Skeletal muscle tissue (tissue), 4 donors: ENCODE measurements around the gene ALS2CL. TPM values are rescaled to one million over a fixed set of nuclear protein-coding genes. Genes with fewer than 3 reads are reported as not detected.

Source experiments
- H3K27ac ChIP-seq: one replicate; pipeline ENCODE4 v1.7.0; 2013; ENCODE audit warnings: mild to moderate bottlenecking, low read depth, low read length, inconsistent platforms
- H3K27me3 ChIP-seq, 3 donors: one replicate each; pipeline ENCODE4 v1.7.0; 2013; ENCODE audit warnings: low read length in 3 of 3; ENCODE audit not compliant: control insufficient read depth in 3 of 3, insufficient read depth in 3 of 3
- H3K36me3 ChIP-seq, 3 donors: one replicate each; pipeline ENCODE4 v1.7.0; 2013; ENCODE audit warnings: low read length in 3 of 3; ENCODE audit not compliant: control insufficient read depth in 3 of 3, insufficient read depth in 3 of 3
- H3K4me1 ChIP-seq, 3 donors: one replicate each; pipeline ENCODE4 v1.7.0; 2013; ENCODE audit warnings: low read length in 3 of 3, mild to moderate bottlenecking in 3 of 3; ENCODE audit not compliant: control insufficient read depth in 3 of 3, insufficient read depth in 3 of 3
- H3K4me3 ChIP-seq, 3 donors: one replicate each; pipeline ENCODE4 v1.7.0; 2013; ENCODE audit warnings: low read length in 3 of 3
- H3K9ac ChIP-seq, 3 donors: one replicate each; pipeline ENCODE4 v1.7.0; 2013; ENCODE audit warnings: low read length in 3 of 3, mild to moderate bottlenecking in 3 of 3, moderate library complexity in 2 of 3, low read depth in 1 of 3
- H3K9me3 ChIP-seq, 3 donors: one replicate each; pipeline ENCODE4 v1.7.0; 2013; ENCODE audit warnings: low read length in 3 of 3; ENCODE audit not compliant: control insufficient read depth in 3 of 3
- total RNA-seq: library from RNA; depleted of rRNA; stranded (reverse); fragments of >200 nt; gene quantifications from one replicate; pipeline ENCODE4 v1.2.3, GENCODE V29; 2014
- donor health status: Osteomylitis.

The ALS2CL gene
- total RNA-seq, 1 donor from 2014 or later, result 5.2 TPM

GRCh38 chr3:46693892-46694226, 380 bp upstream of the ALS2CL start:
- H3K27me3 ChIP-seq, result no peaks in the 10 kb centered on the region
- peaks cover 70 to 73% (median 71%) of the 10 kb centered on the region in 3 donors for H3K4me1 ChIP-seq
- H3K27ac ChIP-seq, result peak overlapping the region; percentile 80
- H3K4me3 ChIP-seq, result peak overlapping the region; percentile 60 to 68 (median 61)
- peak overlapping the region; percentile 68 to 87 (median 74) for H3K9ac ChIP-seq
- peaks cover 0 to 3% (median 0%) of the 10 kb centered on the region in 3 donors for H3K9me3 ChIP-seq
- H3K36me3 ChIP-seq, result no peaks in the 10 kb centered on the region

GRCh38 chr3:46692566-46692990, 901 bp downstream of the ALS2CL start:
- Histone ChIP-seq H3K4me3 (peak overlapping the region; percentile 80 to 92 (median 89)), H3K9me3 (peaks cover 0 to 3% (median 0%) of the 10 kb centered on the region in 3 donors), H3K27me3 (no peaks in the 10 kb centered on the region), H3K4me1 (peaks cover 70 to 72% (median 70%) of the 10 kb centered on the region in 3 donors), H3K36me3 (peaks cover 8 to 12% (median 8%) of the 10 kb centered on the region in 3 donors), H3K9ac (peak overlapping the region; percentile 81 to 91 (median 81)), H3K27ac (peak overlapping the region; percentile 79)

GRCh38 chr3:46690798-46691197, 2.7 kb downstream of the ALS2CL start:
- Histone ChIP-seq H3K9me3 (peaks cover 0 to under 1% (median 0%) of the 10 kb centered on the region in 3 donors), H3K4me3 (peak overlapping the region in 1 of 3 donors; percentile 35), H3K36me3 (peaks cover 10 to 25% (median 21%) of the 10 kb centered on the region in 3 donors), H3K9ac (peak overlapping the region in 1 of 3 donors; percentile 3), H3K4me1 (peaks cover 52 to 54% (median 52%) of the 10 kb centered on the region in 3 donors), H3K27me3 (no peaks in the 10 kb centered on the region), H3K27ac (no peak overlapping the region)

- H3K27ac ChIP-seq, result no peak overlapping the region
- H3K4me3 ChIP-seq, result no peak overlapping the region
- H3K9ac ChIP-seq, result no peak overlapping the region
- H3K27me3 ChIP-seq, result no peaks in the 10 kb centered on the region
- peaks cover 5 to 10% (median 9%) of the 10 kb centered on the region in 3 donors for H3K4me1 ChIP-seq
- H3K36me3 ChIP-seq, result peaks cover 34 to 60% (median 53%) of the 10 kb centered on the region in 3 donors
- no peaks in the 10 kb centered on the region for H3K9me3 ChIP-seq
Observed at GRCh38 chr3:46685446-46685845, 8.0 kb downstream of the ALS2CL start.

- H3K36me3 ChIP-seq, result peaks cover 34 to 65% (median 57%) of the 10 kb centered on the region in 3 donors
- H3K4me1 ChIP-seq, result peaks cover 2 to 8% (median 4%) of the 10 kb centered on the region in 3 donors
- H3K9me3 ChIP-seq, result no peaks in the 10 kb centered on the region
- no peak overlapping the region for H3K4me3 ChIP-seq
- H3K9ac ChIP-seq, result no peak overlapping the region
- no peaks in the 10 kb centered on the region for H3K27me3 ChIP-seq
- H3K27ac ChIP-seq, result no peak overlapping the region
Observed at GRCh38 chr3:46684891-46685290, 8.6 kb downstream of the ALS2CL start.

- Histone ChIP-seq H3K27me3 (no peaks in the 10 kb centered on the region), H3K9ac (no peak overlapping the region), H3K4me3 (no peak overlapping the region), H3K9me3 (no peaks in the 10 kb centered on the region), H3K4me1 (no peaks in the 10 kb centered on the region), H3K36me3 (peaks cover 32 to 65% (median 54%) of the 10 kb centered on the region in 3 donors), H3K27ac (no peak overlapping the region)
Observed at GRCh38 chr3:46682974-46683373, 10.5 kb downstream of the ALS2CL start.

- H3K4me1 ChIP-seq, result peaks cover 0 to 4% (median 0%) of the 10 kb centered on the region in 3 donors
- no peaks in the 10 kb centered on the region for H3K9me3 ChIP-seq
- H3K27ac ChIP-seq, result no peak overlapping the region
- H3K9ac ChIP-seq, result no peak overlapping the region
- H3K27me3 ChIP-seq, result no peaks in the 10 kb centered on the region
- H3K36me3 ChIP-seq, result peaks cover 26 to 55% (median 46%) of the 10 kb centered on the region in 3 donors
- H3K4me3 ChIP-seq, result no peak overlapping the region
Observed at GRCh38 chr3:46681856-46682540, 11.5 kb downstream of the ALS2CL start.

- no peak overlapping the region for H3K27ac ChIP-seq
- peaks cover 26 to 51% (median 43%) of the 10 kb centered on the region in 3 donors for H3K36me3 ChIP-seq
- peaks cover under 1 to 4% (median 1%) of the 10 kb centered on the region in 3 donors for H3K4me1 ChIP-seq
- no peaks in the 10 kb centered on the region for H3K27me3 ChIP-seq
- H3K9ac ChIP-seq, result no peak overlapping the region
- H3K4me3 ChIP-seq, result no peak overlapping the region
- no peaks in the 10 kb centered on the region for H3K9me3 ChIP-seq
Observed at GRCh38 chr3:46681387-46681786, 12.1 kb downstream of the ALS2CL start.

- Histone ChIP-seq H3K4me3 (no peak overlapping the region), H3K4me1 (peaks cover 8 to 11% (median 10%) of the 10 kb centered on the region in 3 donors), H3K9me3 (no peaks in the 10 kb centered on the region), H3K36me3 (peaks cover 33 to 53% (median 35%) of the 10 kb centered on the region in 3 donors), H3K27ac (no peak overlapping the region), H3K9ac (no peak overlapping the region), H3K27me3 (no peaks in the 10 kb centered on the region)
Observed at GRCh38 chr3:46680298-46680826, 13.1 kb downstream of the ALS2CL start.

- H3K27ac ChIP-seq, result no peak overlapping the region
- no peak overlapping the region for H3K9ac ChIP-seq
- no peaks in the 10 kb centered on the region for H3K9me3 ChIP-seq
- H3K4me3 ChIP-seq, result no peak overlapping the region
- H3K36me3 ChIP-seq, result peaks cover 31 to 50% (median 32%) of the 10 kb centered on the region in 3 donors
- no peaks in the 10 kb centered on the region for H3K27me3 ChIP-seq
- peaks cover 8 to 14% (median 10%) of the 10 kb centered on the region in 3 donors for H3K4me1 ChIP-seq
Observed at GRCh38 chr3:46679681-46680080, 13.8 kb downstream of the ALS2CL start.
